DMS153 treated with DMSO at 0.1 percent for 48 hours (cell line): ENCODE data around the gene FAM216A.
"Not testable (repeated sequence)": the region's sequence is repeated elsewhere in the genome, so short reads cannot be mapped to it uniquely, and the experiment has no call there.

ENCODE experiments used
- DNase-seq: peaks from one replicate; lab custom pipeline; 2025; ENCODE audit not compliant: unreplicated experiment; lab: John Stamatoyannopoulos, UW

Gene FAM216A, protein sequence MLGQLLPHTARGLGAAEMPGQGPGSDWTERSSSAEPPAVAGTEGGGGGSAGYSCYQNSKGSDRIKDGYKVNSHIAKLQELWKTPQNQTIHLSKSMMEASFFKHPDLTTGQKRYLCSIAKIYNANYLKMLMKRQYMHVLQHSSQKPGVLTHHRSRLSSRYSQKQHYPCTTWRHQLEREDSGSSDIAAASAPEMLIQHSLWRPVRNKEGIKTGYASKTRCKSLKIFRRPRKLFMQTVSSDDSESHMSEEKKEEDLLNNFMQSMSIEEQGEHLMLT

DNA sequence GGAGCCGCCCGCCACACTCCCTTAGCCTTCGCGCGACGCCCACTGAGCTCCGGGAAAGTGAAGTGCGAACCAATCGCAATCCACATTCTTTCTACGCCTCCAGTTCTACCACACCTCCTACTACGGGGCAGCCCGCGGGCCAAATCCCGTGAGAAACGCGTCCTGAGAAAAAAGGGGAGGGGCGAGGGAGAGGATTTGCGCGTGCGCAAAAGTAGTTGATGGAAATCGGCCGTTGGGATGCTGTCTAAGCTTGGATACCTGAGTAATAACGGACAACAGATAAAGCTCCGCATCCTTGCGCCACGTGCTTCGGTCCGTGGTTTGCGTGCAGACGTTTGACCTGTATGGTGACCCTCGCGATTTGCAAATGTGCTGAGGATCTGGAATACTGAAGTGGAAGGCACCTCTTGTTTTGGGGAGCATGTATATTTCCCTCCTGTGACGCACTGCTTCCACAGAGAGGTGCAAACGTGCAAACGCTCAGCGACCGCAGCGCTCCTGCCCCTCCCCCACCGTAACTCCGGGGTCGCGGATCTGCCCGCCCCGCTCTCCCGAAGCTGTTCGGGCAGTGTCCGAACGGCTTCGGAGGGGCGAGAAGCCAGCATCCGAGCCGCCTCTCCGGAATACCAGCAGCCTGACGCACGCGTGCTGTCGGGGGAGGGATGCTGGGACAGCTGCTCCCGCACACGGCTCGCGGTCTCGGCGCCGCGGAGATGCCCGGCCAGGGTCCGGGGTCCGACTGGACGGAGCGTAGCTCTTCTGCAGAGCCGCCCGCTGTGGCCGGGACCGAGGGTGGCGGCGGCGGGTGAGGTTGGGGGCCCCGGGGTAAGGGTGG lies at the start of gene FAM216A, which contains the start of gene GPN3:
Gene FAM216A (plus strand): TSS at position 632 of the 835 bp plus-strand sequence. CDS start 31 bp downstream, at position 663.
Gene GPN3 (minus strand): TSS at position 44 of the 835 bp plus-strand sequence. CDS start 54 bp downstream, outside the sequence.
- peak; percentile 95 for DNase-seq

DNA sequence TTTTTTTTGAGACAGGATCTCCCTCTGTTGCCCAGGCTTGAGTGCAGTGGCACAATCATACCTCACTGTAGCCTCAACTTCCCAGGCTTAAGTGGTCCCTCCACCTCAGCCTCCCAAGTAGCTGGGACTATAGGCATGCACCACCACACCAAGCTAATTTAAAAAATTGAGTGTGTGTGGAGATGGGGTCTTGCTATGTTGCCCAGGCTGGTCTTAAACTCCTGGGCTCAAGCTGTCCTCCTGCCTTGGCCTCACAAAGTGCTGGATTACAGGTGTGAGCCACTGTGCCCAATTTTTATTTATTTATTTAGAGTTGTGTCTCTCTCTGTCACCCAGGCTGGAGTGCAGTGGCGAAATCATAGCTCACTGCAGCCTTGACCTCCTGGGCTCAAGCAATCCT lies 48.0 kb upstream of the FAM216A start:
- DNase-seq, result not testable (repeated sequence)

GRCh38 chr12:110421159-110421661 lies 47.4 kb upstream of the FAM216A start:
- DNase-seq, result no peak

- no peak for DNase-seq
These were observed 46.9 kb upstream of the FAM216A start for GRCh38 chr12:110421701-110422100.

GRCh38 chr12:110424237-110424636 lies 44.4 kb upstream of the FAM216A start:
- no peak for DNase-seq

- no peak for DNase-seq
These were observed 42.2 kb upstream of the FAM216A start for GRCh38 chr12:110426406-110426805.

- not testable (repeated sequence) for DNase-seq
These were observed 39.0 kb upstream of the FAM216A start for GRCh38 chr12:110429676-110430075.

- no peak for DNase-seq
These were observed 36.6 kb upstream of the FAM216A start for GRCh38 chr12:110431957-110432587.

DNA sequence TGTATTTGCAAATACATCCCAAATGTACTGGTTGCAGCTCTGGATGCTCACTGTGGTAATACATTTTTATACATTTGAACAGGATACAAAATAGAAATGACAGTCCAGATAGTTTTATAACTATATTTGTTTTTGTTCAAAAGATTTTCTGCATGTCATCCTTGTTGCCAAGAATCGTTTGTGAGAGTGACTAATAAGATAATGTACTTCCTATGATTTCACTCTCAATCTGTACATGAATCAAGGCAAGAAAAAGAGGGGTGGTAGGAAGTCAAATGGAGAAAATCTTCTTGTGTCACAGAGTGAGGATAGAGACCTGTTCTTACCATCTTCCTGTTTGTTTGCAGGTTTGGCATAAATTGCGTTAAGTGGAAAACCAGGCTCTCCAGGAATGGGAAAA lies 32.4 kb upstream of the FAM216A start:
- DNase-seq, result no peak

DNA sequence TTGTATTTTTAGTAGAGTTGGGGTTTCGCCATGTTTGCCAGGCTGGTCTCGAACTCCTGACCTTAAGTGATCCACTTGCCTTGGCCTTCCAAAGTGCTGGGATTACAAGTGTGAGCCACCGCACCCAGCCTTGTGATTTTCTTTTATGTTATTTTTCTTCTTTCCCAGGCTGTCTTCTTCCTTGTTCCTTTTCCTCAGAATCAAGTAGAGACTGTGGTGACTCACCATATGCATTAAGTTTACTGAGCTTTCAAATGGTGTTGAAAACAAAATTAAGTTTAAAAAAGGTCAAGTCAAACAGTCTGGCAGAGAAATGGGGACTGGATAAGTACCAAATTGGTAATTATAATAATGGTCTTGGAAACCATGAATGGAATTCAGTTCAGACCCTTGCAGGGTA lies 24.2 kb upstream of the FAM216A start:
- no peak for DNase-seq

DNA sequence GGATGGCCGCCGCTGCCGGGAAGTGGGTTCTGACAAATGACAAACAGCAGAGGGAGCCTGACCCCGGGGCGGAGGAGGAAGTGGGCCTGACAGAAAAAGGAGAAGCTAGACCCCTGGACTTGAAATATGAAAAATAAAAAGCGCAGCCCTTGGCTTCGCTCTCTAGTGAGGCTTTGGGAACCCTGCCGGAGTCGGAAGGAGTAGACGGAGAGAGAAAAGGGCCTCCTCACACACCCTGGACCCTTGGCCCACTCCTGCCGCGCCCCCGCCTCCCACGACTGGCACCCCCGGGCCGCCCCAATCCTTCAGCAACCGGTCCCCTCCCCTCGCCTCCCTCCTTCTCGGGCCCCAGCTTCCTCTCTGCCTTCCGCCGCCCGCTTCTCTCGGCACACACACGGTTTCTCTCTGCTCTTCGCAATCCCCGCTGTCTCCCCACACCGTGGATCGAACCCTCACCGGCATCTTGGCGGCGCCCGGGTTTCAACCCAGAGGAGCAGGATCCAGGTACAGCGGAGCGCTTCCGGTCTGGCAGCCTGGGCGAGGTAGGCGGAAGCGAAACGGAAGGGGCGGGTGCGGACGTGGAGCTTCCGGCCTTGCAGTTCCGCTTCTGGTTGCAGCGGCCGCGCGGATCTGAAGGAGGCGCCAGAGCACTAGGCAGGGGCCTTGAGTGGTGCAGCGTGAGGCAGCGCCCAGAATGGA lies 18.7 kb upstream of the FAM216A start, which contains the start of gene ARPC3:
Gene ARPC3 (minus strand): TSS at position 539 of the 699 bp plus-strand sequence. CDS start 77 bp downstream, at position 462.
- DNase-seq, result peak; percentile 94

DNA sequence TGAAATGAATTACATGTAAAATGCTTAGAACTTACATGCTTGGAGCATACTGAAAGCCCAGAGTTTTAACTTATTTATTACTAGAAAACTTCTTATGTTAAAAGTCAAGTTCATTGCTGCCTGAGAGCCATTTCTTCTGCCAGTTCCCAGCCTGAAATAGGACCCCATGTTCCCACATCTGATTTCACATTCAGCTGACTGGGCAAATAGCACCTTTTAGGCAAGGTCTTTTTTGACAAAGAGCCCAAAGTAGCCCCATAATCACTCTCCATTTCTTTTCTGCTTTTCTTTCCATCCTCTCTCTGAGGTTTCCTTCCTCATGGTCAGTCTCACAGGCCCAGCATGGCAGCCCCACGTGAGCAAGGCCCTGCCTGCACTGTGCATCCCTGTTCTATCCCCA lies 17.4 kb upstream of the FAM216A start:
- DNase-seq, result no peak

DNA sequence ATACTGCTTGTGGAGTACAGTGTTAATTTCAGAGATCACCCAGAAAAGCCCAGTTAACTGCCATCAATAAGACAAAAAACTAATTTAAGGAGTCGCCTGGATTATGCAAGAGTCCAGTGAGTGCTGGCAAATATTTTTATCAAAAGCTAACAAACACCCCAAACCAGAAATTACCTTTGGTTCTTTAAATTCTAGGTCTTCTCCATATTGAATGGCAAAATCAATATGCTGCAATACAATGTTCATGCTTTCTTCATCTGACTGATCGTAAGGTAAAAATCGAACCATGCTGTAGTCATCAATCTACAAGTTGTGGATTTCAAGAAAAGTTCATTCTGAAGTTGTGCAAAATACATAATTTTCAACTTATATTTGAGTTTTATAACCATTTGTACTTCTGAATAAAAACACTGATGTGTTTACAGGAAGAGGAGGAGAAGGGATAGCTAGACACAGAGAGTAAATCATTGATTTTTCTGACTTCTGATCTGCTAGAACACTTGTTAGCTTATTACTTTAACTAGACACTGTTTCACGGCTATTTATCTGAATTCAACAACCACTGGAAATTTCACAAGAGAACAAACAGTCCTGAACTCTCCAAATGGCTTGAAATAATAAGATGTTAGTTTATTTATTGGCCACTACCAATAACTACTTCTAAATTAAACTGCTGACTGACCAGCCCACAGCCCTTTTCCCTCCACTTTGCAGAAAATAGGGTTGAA lies 14.9 kb upstream of the FAM216A start:
- no peak for DNase-seq

GRCh38 chr12:110458756-110459155 lies 9.9 kb upstream of the FAM216A start:
- no peak for DNase-seq

DNA sequence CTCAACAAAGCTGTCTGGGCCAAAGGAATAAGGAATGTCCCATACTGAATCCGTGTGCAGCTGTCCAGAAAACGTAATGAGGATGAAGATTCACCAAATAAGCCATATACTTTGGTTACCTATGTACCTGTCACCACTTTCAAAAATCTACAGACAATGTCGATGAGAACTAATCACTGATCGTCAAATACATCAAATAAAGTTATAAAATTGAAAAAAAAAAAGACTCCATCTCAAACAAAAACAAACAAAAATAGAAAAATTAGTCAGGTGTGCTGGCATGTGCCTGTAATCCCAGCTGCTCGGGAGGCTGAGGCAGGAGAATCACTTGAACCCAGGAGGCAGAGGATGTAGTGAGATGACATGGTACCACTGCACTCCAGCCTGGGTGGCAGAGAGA lies 7.5 kb upstream of the FAM216A start:
- DNase-seq, result not testable (repeated sequence)

DNA sequence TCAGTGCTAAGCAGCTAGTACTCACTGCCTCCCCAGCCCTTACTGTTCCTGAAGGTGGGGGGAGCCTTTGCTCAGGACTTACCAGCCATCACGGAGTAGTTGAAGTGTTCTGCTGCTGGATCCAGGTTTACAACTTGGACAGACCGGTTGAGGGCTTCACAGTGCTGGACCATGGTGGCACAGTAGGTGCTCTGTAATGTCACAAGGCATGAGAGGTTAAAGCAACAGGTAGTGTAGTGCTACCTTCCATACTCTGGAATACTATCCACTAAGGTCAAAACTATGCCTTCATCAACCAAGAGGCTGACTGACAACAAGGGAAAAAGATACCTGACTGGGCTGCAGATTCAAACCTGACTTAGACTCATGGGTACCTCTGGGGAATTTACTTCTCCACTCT lies 3.6 kb upstream of the FAM216A start:
- no peak for DNase-seq

DNA sequence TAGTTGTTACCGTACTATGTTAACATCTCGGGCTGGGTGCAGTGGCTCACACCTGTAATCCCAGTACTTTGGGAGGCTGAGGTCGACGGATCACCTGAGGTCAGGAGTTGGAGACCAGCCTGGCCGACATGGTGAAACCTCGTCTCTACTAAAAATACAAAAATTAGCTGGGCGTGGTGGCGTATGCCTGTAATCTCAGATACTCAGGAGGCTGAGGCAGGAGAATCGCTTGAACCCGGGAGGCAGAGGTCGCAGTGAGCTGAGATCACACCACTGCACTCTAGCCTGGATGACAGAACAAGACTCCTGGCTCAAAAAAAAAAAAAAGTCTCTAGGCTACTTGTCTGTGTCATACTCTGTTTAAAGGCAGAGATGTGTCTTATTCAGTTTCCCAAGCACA lies 2.9 kb upstream of the FAM216A start:
- DNase-seq, result not testable (repeated sequence)

DNA sequence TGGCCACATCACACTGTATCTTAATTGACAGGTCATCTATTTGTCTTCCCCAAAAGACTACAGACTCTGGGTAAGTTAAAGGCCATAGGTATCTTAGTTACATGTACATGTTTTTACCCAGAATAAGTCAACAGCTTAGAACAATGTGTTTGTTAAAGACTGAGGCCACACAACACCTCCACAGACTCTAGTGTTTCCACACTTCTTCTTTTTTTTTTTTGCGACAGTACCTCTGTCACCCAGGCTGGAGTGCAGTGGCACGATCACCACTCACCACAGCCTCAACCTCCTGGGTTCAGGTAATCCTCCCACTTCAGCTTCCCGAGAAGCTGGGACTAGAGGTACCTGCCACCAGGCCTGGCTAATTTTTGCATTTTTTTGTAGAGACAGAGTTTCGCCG lies 1.9 kb upstream of the FAM216A start:
- no peak for DNase-seq

DNA sequence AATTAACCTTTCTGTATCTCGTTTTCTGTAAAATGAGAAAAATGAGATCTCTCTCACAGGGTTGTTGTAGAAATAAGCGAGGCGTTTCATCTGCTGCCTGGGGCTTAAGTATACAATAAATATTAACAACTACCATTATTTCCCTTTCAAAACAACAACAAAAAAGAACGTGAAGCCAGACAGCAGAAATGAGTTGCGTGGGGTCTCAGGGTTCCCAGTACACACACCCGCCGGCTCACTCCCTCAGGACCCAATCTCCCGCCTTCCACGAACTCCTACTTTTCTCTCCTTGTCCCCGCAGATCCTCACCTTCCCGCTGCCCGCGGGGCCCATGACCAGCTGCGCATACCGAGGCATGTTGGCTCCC lies 815 bp upstream of the FAM216A start:
- DNase-seq, result no peak

DNA sequence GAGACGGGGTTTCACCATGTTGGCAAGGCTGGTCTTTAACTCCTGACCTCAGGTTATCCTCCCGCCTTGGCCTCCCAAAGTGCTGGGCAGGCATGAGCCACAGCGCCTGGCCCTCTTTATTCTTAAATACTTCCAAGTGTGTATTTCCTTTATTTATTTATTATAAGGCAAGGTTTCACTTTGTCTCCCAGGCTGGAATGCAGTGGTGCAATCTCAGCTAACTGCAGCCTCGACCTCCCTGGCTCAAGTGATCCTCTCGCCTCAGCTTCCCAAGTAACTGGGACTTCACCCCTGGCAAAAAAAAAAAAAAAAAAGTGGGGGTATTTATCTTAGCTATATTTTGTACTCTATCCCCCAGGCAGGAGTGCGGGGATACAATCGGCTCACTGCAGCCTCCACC lies 6.8 kb downstream of the FAM216A start:
- no peak for DNase-seq
